ENCODE data around the gene MSX1. TPM values are rescaled to one million over a fixed set of nuclear protein-coding genes. Genes with fewer than 3 reads are reported as not detected.

The MSX1 gene
- total and polyA plus RNA-seq, 2 of the 8 experiments (the other 6 are each of a cell fraction or from before 2014, with no cell fraction given), result 0.47 TPM; not detected in 1

GRCh38 chr4:4864443-4864939 is 5.0 kb downstream of the MSX1 start (continued):
- TF ChIP-seq CTCF (IDR thresholded peaks at IDR 0.05; ENCODE audit: control extremely low read depth in 1 of 3, insufficient read depth in 1 of 3, low read depth in 1 of 3, low read length in 3 of 3), result no peak
- TF ChIP-seq POU5F1 (IDR thresholded peaks at IDR 0.05; ENCODE audit: low read depth, low read length), result no peak
- TF ChIP-seq POLR2AphosphoS5 (IDR thresholded peaks at IDR 0.05; ENCODE audit: low read depth, low read length), result no peak
- no peak for TF ChIP-seq BACH1 (IDR thresholded peaks at IDR 0.05; ENCODE audit: low read length)
- TF ChIP-seq E2F6 (IDR thresholded peaks at IDR 0.05), result no peak
- TF ChIP-seq EGR1 (IDR thresholded peaks at IDR 0.05; ENCODE audit: borderline replicate concordance, low read depth, low read length), result no peak
- TF ChIP-seq CREB1 (IDR thresholded peaks at IDR 0.05), result no peak
- TF ChIP-seq TAF7 (optimal IDR thresholded peaks at IDR 0.05; ENCODE audit: borderline replicate concordance, low read depth, low read length), result no peak
- no peak for TF ChIP-seq HDAC2 (IDR thresholded peaks at IDR 0.05; ENCODE audit: borderline replicate concordance in 1 of 2, low read depth in 2 of 2, low read length in 2 of 2)
- no peak for TF ChIP-seq SIX5 (IDR thresholded peaks at IDR 0.05; ENCODE audit: low read depth, low read length)
- TF ChIP-seq NANOG (IDR thresholded peaks at IDR 0.05; ENCODE audit: insufficient read depth, low read depth, low read length, poor library complexity, severe bottlenecking), result no peak
- no peak for TF ChIP-seq MAX (IDR thresholded peaks at IDR 0.05)
- no peak for TF ChIP-seq KDM5A (IDR thresholded peaks at IDR 0.05; ENCODE audit: low read length)
- TF ChIP-seq BCL11A (IDR thresholded peaks at IDR 0.05; ENCODE audit: low read depth in 2 of 2, low read length in 2 of 2), result no peak
- TF ChIP-seq MAFK (IDR thresholded peaks at IDR 0.05; ENCODE audit: low read depth, low read length), result no peak
